SU-DHL-6 (cell line): ENCODE data around the gene ATP6V1C2.

Experiments
- H2AFZ ChIP-seq: fragments of 200-600 bp; sonication (generic); 2 replicates; pipeline ENCODE4 v1.6.1; 2014; ENCODE audit warnings: low read depth, mild to moderate bottlenecking, moderate library complexity, mixed read lengths, antibody characterized with exemption, low read length; ENCODE audit not compliant: severe bottlenecking
- H3F3A ChIP-seq: fragments of 200-600 bp; shearing (Covaris generic); 2 replicates; pipeline ENCODE4 v1.6.0; 2016; ENCODE audit warnings: antibody characterized with exemption, mild to moderate bottlenecking; ENCODE audit not compliant: insufficient read depth
- H3K27ac ChIP-seq: fragments of 200-600 bp; sonication (generic); 2 replicates; pipeline ENCODE4 v1.5.1; 2016; ENCODE audit warnings: low read depth, mild to moderate bottlenecking, low read length, moderate library complexity, mixed read lengths
- H3K27me3 ChIP-seq: fragments of 200-600 bp; sonication (generic), shearing (Covaris generic); 2 replicates; pipeline ENCODE4 v1.6.0; 2014; ENCODE audit warnings: mild to moderate bottlenecking, low read length
- H3K36me3 ChIP-seq: fragments of 200-600 bp; sonication (generic); 2 replicates; pipeline ENCODE4 v1.6.1; 2014; ENCODE audit warnings: mild to moderate bottlenecking, low read length, mixed read lengths
- H3K4me2 ChIP-seq: fragments of 300-600, 200-600 bp; shearing (Covaris generic), sonication (generic); 2 replicates; pipeline ENCODE4 v1.6.0; 2014; ENCODE audit warnings: low read length, low read depth, mild to moderate bottlenecking; ENCODE audit not compliant: poor library complexity, severe bottlenecking
- H3K4me3 ChIP-seq: fragments of 200-600 bp; sonication (generic); 2 replicates; pipeline ENCODE4 v1.5.1; 2014; ENCODE audit warnings: antibody characterized with exemption, low read length, mild to moderate bottlenecking, mixed read lengths; ENCODE audit not compliant: insufficient read depth, poor library complexity, severe bottlenecking
- H3K79me2 ChIP-seq: fragments of 200-600 bp; sonication (generic); 2 replicates; pipeline ENCODE4 v1.6.1; 2014; ENCODE audit warnings: mild to moderate bottlenecking, low read length, moderate library complexity; ENCODE audit not compliant: insufficient read depth
- H3K9ac ChIP-seq: fragments of 200-600 bp; sonication (generic); 2 replicates; pipeline ENCODE4 v1.7.0; 2014; ENCODE audit warnings: mild to moderate bottlenecking, low read length
- H3K9me2 ChIP-seq: fragments of 200-600 bp; sonication (generic); replicated peaks from 2 replicates; pipeline ENCODE4 v1.6.1; 2014; ENCODE audit warnings: low read length; ENCODE audit not compliant: insufficient read depth
- H3K9me3 ChIP-seq: fragments of 200-600 bp; sonication (generic); 2 replicates; pipeline ENCODE4 v1.6.1; 2014; ENCODE audit warnings: low read length, mixed read lengths; ENCODE audit not compliant: insufficient read depth
- H4K20me1 ChIP-seq: fragments of 200-600 bp; sonication (generic); 2 replicates; pipeline ENCODE4 v1.6.1; 2014; ENCODE audit warnings: low read depth, mild to moderate bottlenecking, antibody characterized with exemption, low read length, moderate library complexity, mixed read lengths
- CTCF ChIP-seq: fragments of 200-600 bp; sonication (generic); IDR thresholded peaks from one replicate; pipeline ENCODE4 v1.5.1; 2017; ENCODE audit warnings: antibody characterized with exemption, mild to moderate bottlenecking, low read length, moderate library complexity; ENCODE audit not compliant: insufficient read depth, poor library complexity, severe bottlenecking
- EZH2phosphoT487 ChIP-seq: fragments of 200-600 bp; sonication (generic), shearing (Covaris generic); conservative IDR thresholded peaks from 2 replicates; pipeline ENCODE4 v1.6.1; 2018; ENCODE audit warnings: mild to moderate bottlenecking, antibody characterized with exemption, low read length, moderate library complexity, mixed read lengths

The ATP6V1C2 gene

GRCh38 chr2:10765914-10766313 lies 44.5 kb downstream of the ATP6V1C2 start:
- Histone ChIP-seq H3F3A (peaks cover 4% of the 10 kb centered on the region; the same call in 1 of the 2 replicates), H3K9me3 (no peaks in the 10 kb centered on the region), H3K79me2 (no peaks in the 10 kb centered on the region), H3K9ac (no peak overlapping the region), H3K27me3 (no peaks in the 10 kb centered on the region), H2AFZ (no peak overlapping the region), H3K27ac (no peak overlapping the region), H3K9me2 (no peaks in the 10 kb centered on the region), H4K20me1 (no peaks in the 10 kb centered on the region; the same call in 1 of the 2 replicates), H3K36me3 (no peaks in the 10 kb centered on the region), H3K4me3 (no peak overlapping the region), H3K4me2 (no peak overlapping the region)
- no peak for TF ChIP-seq EZH2phosphoT487

GRCh38 chr2:10768063-10768507 lies 46.7 kb downstream of the ATP6V1C2 start:
- Histone ChIP-seq H3K79me2 (no peaks in the 10 kb centered on the region), H3K27ac (no peak overlapping the region), H3K4me2 (no peak overlapping the region), H3K27me3 (no peaks in the 10 kb centered on the region), H3K4me3 (no peak overlapping the region), H3F3A (peaks cover 4% of the 10 kb centered on the region; the same call in 1 of the 2 replicates), H3K9me3 (no peaks in the 10 kb centered on the region), H4K20me1 (no peaks in the 10 kb centered on the region; the same call in 1 of the 2 replicates), H3K36me3 (no peaks in the 10 kb centered on the region), H3K9me2 (no peaks in the 10 kb centered on the region), H3K9ac (no peak overlapping the region), H2AFZ (no peak overlapping the region)
- TF ChIP-seq CTCF, result no peak
- no peak for TF ChIP-seq EZH2phosphoT487

GRCh38 chr2:10770956-10771750 lies 49.7 kb downstream of the ATP6V1C2 start:
- H4K20me1 ChIP-seq, result no peaks in the 10 kb centered on the region; the same call in 1 of the 2 replicates
- no peaks in the 10 kb centered on the region for H3K9me3 ChIP-seq
- no peak overlapping the region for H2AFZ ChIP-seq
- H3K79me2 ChIP-seq, result no peaks in the 10 kb centered on the region
- no peak overlapping the region for H3K4me3 ChIP-seq
- no peak overlapping the region for H3K9ac ChIP-seq
- peaks cover 4% of the 10 kb centered on the region; the same call in 1 of the 2 replicates for H3F3A ChIP-seq
- no peaks in the 10 kb centered on the region for H3K27me3 ChIP-seq
- no peaks in the 10 kb centered on the region for H3K36me3 ChIP-seq
- H3K9me2 ChIP-seq, result no peaks in the 10 kb centered on the region
- TF ChIP-seq EZH2phosphoT487, result no peak
- no peak for TF ChIP-seq CTCF
- no peak overlapping the region for H3K4me2 ChIP-seq
- no peak overlapping the region for H3K27ac ChIP-seq

- H3K4me2 ChIP-seq, result no peak overlapping the region
- peaks cover under 1% of the 10 kb centered on the region; the same call in 1 of the 2 replicates for H3F3A ChIP-seq
- no peaks in the 10 kb centered on the region for H3K36me3 ChIP-seq
- no peaks in the 10 kb centered on the region for H3K9me3 ChIP-seq
- H3K9ac ChIP-seq, result no peak overlapping the region
- no peak for TF ChIP-seq EZH2phosphoT487
- TF ChIP-seq CTCF, result no peak
- no peaks in the 10 kb centered on the region for H3K9me2 ChIP-seq
- H3K27ac ChIP-seq, result no peak overlapping the region
- H3K4me3 ChIP-seq, result no peak overlapping the region
- H4K20me1 ChIP-seq, result no peaks in the 10 kb centered on the region; the same call in 1 of the 2 replicates
- H3K79me2 ChIP-seq, result no peaks in the 10 kb centered on the region
- no peaks in the 10 kb centered on the region for H3K27me3 ChIP-seq
- no peak overlapping the region for H2AFZ ChIP-seq
These were observed 50.4 kb downstream of the ATP6V1C2 start for GRCh38 chr2:10771786-10772185.
